Smooth muscle cell (in vitro differentiated cells): ENCODE measurements around the gene ELAVL2. TPM values are rescaled to one million over a fixed set of nuclear protein-coding genes. Genes with fewer than 3 reads are reported as not detected.

ENCODE experiments used
- DNase-seq: peaks from one replicate; lab custom pipeline; 2025; ENCODE audit not compliant: unreplicated experiment; lab: John Stamatoyannopoulos, UW
- H2AFZ ChIP-seq: fragments of 200-600 bp; sonication (generic); 2 replicates; pipeline ENCODE4 v1.6.0; 2016; ENCODE audit warnings: antibody characterized with exemption, low read depth, mild to moderate bottlenecking
- H3F3A ChIP-seq: fragments of 200-600 bp; sonication (generic); 2 replicates; pipeline ENCODE4 v1.6.0; 2017; ENCODE audit warnings: antibody characterized with exemption, low read depth
- H3K27ac ChIP-seq: fragments of 200-600 bp; sonication (generic); 2 replicates; pipeline ENCODE4 v1.5.1; 2016; ENCODE audit warnings: low read depth, mild to moderate bottlenecking
- H3K27me3 ChIP-seq: fragments of 200-600 bp; sonication (generic); 2 replicates; pipeline ENCODE4 v1.6.1; 2016; ENCODE audit warnings: low read depth, mild to moderate bottlenecking
- H3K36me3 ChIP-seq: fragments of 200-600 bp; sonication (generic); 2 replicates; pipeline ENCODE4 v1.5.1; 2016; ENCODE audit warnings: low read depth
- H3K4me1 ChIP-seq: fragments of 200-600 bp; sonication (generic); 2 replicates; pipeline ENCODE4 v1.5.1; 2016; ENCODE audit warnings: low read depth
- H3K4me2 ChIP-seq: fragments of 200-600 bp; sonication (generic); 2 replicates; pipeline ENCODE4 v1.6.0; 2016; ENCODE audit warnings: mild to moderate bottlenecking
- H3K4me3 ChIP-seq: fragments of 200-600 bp; sonication (generic); 2 replicates; pipeline ENCODE4 v1.5.1; 2016; ENCODE audit warnings: mild to moderate bottlenecking
- H3K79me2 ChIP-seq: fragments of 200-600 bp; sonication (generic); 2 replicates; pipeline ENCODE4 v1.6.0; 2016; ENCODE audit warnings: low read depth, mild to moderate bottlenecking
- H3K9ac ChIP-seq: fragments of 200-600 bp; sonication (generic); 2 replicates; pipeline ENCODE4 v1.6.0; 2016; ENCODE audit warnings: low read depth
- H3K9me3 ChIP-seq: fragments of 200-600 bp; sonication (generic); replicated peaks from 2 replicates; pipeline ENCODE4 v1.5.1; 2016; ENCODE audit warnings: low read depth
- H4K20me1 ChIP-seq: fragments of 200-600 bp; sonication (generic); 2 replicates; pipeline ENCODE4 v1.6.0; 2016; ENCODE audit warnings: low read depth
- CTCF ChIP-seq: fragments of 200-600 bp; sonication (generic); IDR thresholded peaks from 2 replicates; pipeline ENCODE4 v1.5.1; 2017; ENCODE audit warnings: borderline replicate concordance, mild to moderate bottlenecking, antibody characterized with exemption; ENCODE audit not compliant: insufficient read depth, poor library complexity, severe bottlenecking
- WGBS: methylation state at CpG from one replicate; pipeline ENCODE4 v1.1.7; 2016; ENCODE audit warnings: low lambda C conversion rate; 5-methylcytosine and 5-hydroxymethylcytosine counted together
- polyA plus RNA-seq: library from polyadenylated mRNA; unstranded; fragments of >200 nt; fragmentation: Nextera tagmentation; extraction: Ambion mirVana; gene quantifications from 2 replicates; pipeline ENCODE4 v1.2.1, GENCODE V29; 2016
- total RNA-seq: library from RNA; depleted of rRNA; stranded (reverse); fragments of >200 nt; gene quantifications from 2 replicates; pipeline ENCODE4 v1.2.3, GENCODE V29; 2014

Gene ELAVL2
- total and polyA plus RNA-seq, 2 experiments from 2014 or later, result 5.6 TPM; not detected in 1

- Histone ChIP-seq H3F3A (no peaks in the 10 kb centered on the region), H3K9me3 (no peaks in the 10 kb centered on the region), H3K4me3 (no peak overlapping the region), H3K27ac (no peak overlapping the region), H3K4me2 (no peak overlapping the region), H3K79me2 (no peaks in the 10 kb centered on the region), H3K36me3 (no peaks in the 10 kb centered on the region), H3K9ac (no peak overlapping the region), H3K27me3 (no peaks in the 10 kb centered on the region), H4K20me1 (no peaks in the 10 kb centered on the region), H2AFZ (no peak overlapping the region), H3K4me1 (peaks cover 3% of the 10 kb centered on the region)
- 82% methylated on average over 6 of the region's 6 CpGs for WGBS
- no peak for DNase-seq
- TF ChIP-seq CTCF, result no peak
Measured at GRCh38 chr9:23659346-23660006, 166.6 kb downstream of the ELAVL2 start.

- no peaks in the 10 kb centered on the region for H4K20me1 ChIP-seq
- H3F3A ChIP-seq, result no peaks in the 10 kb centered on the region
- DNase-seq, result no peak
- no peak overlapping the region for H3K27ac ChIP-seq
- no peak overlapping the region for H3K4me3 ChIP-seq
- no peaks in the 10 kb centered on the region for H3K36me3 ChIP-seq
- no peaks in the 10 kb centered on the region for H3K9me3 ChIP-seq
- H3K4me1 ChIP-seq, result peaks cover 3% of the 10 kb centered on the region
- no peak for TF ChIP-seq CTCF
- 92% methylated on average over 10 of the region's 10 CpGs for WGBS
- H3K27me3 ChIP-seq, result no peaks in the 10 kb centered on the region
- H3K79me2 ChIP-seq, result no peaks in the 10 kb centered on the region
- no peak overlapping the region for H3K4me2 ChIP-seq
- no peak overlapping the region for H3K9ac ChIP-seq
- no peak overlapping the region for H2AFZ ChIP-seq
Measured at GRCh38 chr9:23658376-23659258, 167.4 kb downstream of the ELAVL2 start.

- H3K9me3 ChIP-seq, result no peaks in the 10 kb centered on the region
- H3K27me3 ChIP-seq, result no peaks in the 10 kb centered on the region
- no peaks in the 10 kb centered on the region for H3K79me2 ChIP-seq
- H3F3A ChIP-seq, result no peaks in the 10 kb centered on the region
- no peak overlapping the region for H3K4me3 ChIP-seq
- H3K36me3 ChIP-seq, result no peaks in the 10 kb centered on the region
- H3K27ac ChIP-seq, result no peak overlapping the region
- H4K20me1 ChIP-seq, result no peaks in the 10 kb centered on the region
- H3K9ac ChIP-seq, result no peak overlapping the region
- H3K4me1 ChIP-seq, result peaks cover 3% of the 10 kb centered on the region
- no peak for DNase-seq
- WGBS, result 97% methylated on average over 5 of the region's 5 CpGs
- H3K4me2 ChIP-seq, result no peak overlapping the region
- TF ChIP-seq CTCF, result no peak
- no peak overlapping the region for H2AFZ ChIP-seq
Measured at GRCh38 chr9:23651051-23651450, 175.0 kb downstream of the ELAVL2 start.
